A673 (cell line): ENCODE measurements around the gene RPTOR. TPM values are rescaled to one million over a fixed set of nuclear protein-coding genes. Genes with fewer than 3 reads are reported as not detected.

Source experiments
- BruUV-seq: library from RNA; stranded (reverse); fragments of 400-500 nt; replicated peaks from 2 replicates; lab custom pipeline; 2021; lab: Mats Ljungman, UMichigan
- CTCF ChIA-PET: fragments of 300-600 bp; sonication (Branson Sonifier 250); formaldehyde crosslinking; loops from one replicate; lab custom pipeline; 2022; ENCODE audit warnings: antibody characterized with exemption; lab: Charles Lee
- POLR2A ChIA-PET: fragments of 300-600 bp; sonication (Branson Sonifier 250); formaldehyde crosslinking; loops from one replicate; lab custom pipeline; 2022; ENCODE audit warnings: antibody characterized with exemption; ENCODE audit not compliant: low non-redundant PET; lab: Charles Lee
- DNase-seq: peaks from one replicate; pipeline ENCODE4 v3.0.0-alpha.2; 2015; ENCODE audit warnings: low spot score
- H3K27ac ChIP-seq: fragments of 200-600 bp; sonication (generic); 2 replicates; pipeline ENCODE4 v1.5.1; 2016; ENCODE audit warnings: mixed run types, low read depth, mild to moderate bottlenecking, mixed read lengths, antibody characterized with exemption, low read length; ENCODE audit not compliant: poor library complexity, severe bottlenecking
- H3K27me3 ChIP-seq: fragments of 200-600 bp; sonication (generic); replicated peaks from 2 replicates; pipeline ENCODE4 v1.6.1; 2017; ENCODE audit warnings: mixed run types, low read depth, mild to moderate bottlenecking, mixed read lengths, antibody characterized with exemption, low read length; ENCODE audit not compliant: insufficient read depth, poor library complexity
- H3K36me3 ChIP-seq: fragments of 200-600 bp; sonication (generic); 2 replicates; pipeline ENCODE4 v1.6.1; 2016; ENCODE audit warnings: mixed run types, mild to moderate bottlenecking, mixed read lengths, antibody characterized with exemption, low read length; ENCODE audit not compliant: insufficient read depth, poor library complexity, severe bottlenecking
- H3K4me1 ChIP-seq: fragments of 200-600 bp; sonication (generic); 2 replicates; pipeline ENCODE4 v1.6.1; 2017; ENCODE audit warnings: mixed run types, mild to moderate bottlenecking, mixed read lengths, antibody characterized with exemption, low read length; ENCODE audit not compliant: insufficient read depth, poor library complexity, severe bottlenecking
- H3K4me3 ChIP-seq: fragments of 200-600 bp; sonication (generic); 2 replicates; pipeline ENCODE4 v1.5.1; 2016; ENCODE audit warnings: low read depth, mixed run types, mild to moderate bottlenecking, mixed read lengths, low read length; ENCODE audit not compliant: poor library complexity, severe bottlenecking
- H3K9me3 ChIP-seq: fragments of 200-600 bp; sonication (generic); 2 replicates; pipeline ENCODE4 v1.6.1; 2016; ENCODE audit warnings: mixed run types, low read depth, mild to moderate bottlenecking, mixed read lengths, antibody characterized with exemption, low read length; ENCODE audit not compliant: poor library complexity, severe bottlenecking
- CTCF ChIP-seq: fragments of 300-800, 200-600 bp; sonication (generic); conservative IDR thresholded peaks from 2 replicates; pipeline ENCODE4 v1.5.1; 2017; ENCODE audit warnings: low read depth, mild to moderate bottlenecking, antibody characterized with exemption, low read length, moderate library complexity, mixed read lengths
- EZH2 ChIP-seq: fragments of 200-600 bp; sonication (generic); IDR thresholded peaks from 2 replicates; pipeline ENCODE4 v1.6.1; 2017; ENCODE audit warnings: borderline replicate concordance, low read depth, mild to moderate bottlenecking, mixed read lengths, antibody characterized with exemption, low read length; ENCODE audit not compliant: poor library complexity, severe bottlenecking
- intact Hi-C: fragments of 100-400 bp; cut with micrococcal nuclease; formaldehyde crosslinking; loops from one replicate; pipeline ENCODE4 v1.10.0; 2022; ENCODE audit not compliant: unreplicated experiment
- total RNA-seq: library from RNA; stranded (reverse); gene quantifications from 2 replicates; pipeline ENCODE4 v1.2.3, GENCODE V29; 2021

RPTOR gene
- total RNA-seq, 1 experiment from 2014 or later, result 55.2 TPM

GRCh38 chr17:80568246-80568645 is 23.6 kb downstream of the RPTOR start:
- Histone ChIP-seq H3K27ac (no peak overlapping the region), H3K36me3 (no peaks in the 10 kb centered on the region), H3K4me1 (no peaks in the 10 kb centered on the region), H3K4me3 (no peak overlapping the region), H3K27me3 (no peaks in the 10 kb centered on the region), H3K9me3 (no peaks in the 10 kb centered on the region)
- TF ChIP-seq EZH2, result no peak
- POLR2A ChIA-PET, result no interaction called here
- CTCF ChIA-PET, result no interaction called here
- DNase-seq, result no peak
- BruUV-seq, result no TSS peak
- intact Hi-C loops, result no loop called here

GRCh38 chr17:80569924-80570323 is 25.3 kb downstream of the RPTOR start:
- no peak for TF ChIP-seq EZH2
- Histone ChIP-seq H3K27ac (no peak overlapping the region), H3K27me3 (no peaks in the 10 kb centered on the region), H3K4me3 (no peak overlapping the region), H3K36me3 (no peaks in the 10 kb centered on the region), H3K4me1 (no peaks in the 10 kb centered on the region), H3K9me3 (no peaks in the 10 kb centered on the region)
- no TSS peak for BruUV-seq
- intact Hi-C loops, result no loop called here
- ChIA-PET POLR2A (no interaction called here), CTCF (no interaction called here)
- DNase-seq, result no peak

GRCh38 chr17:80573701-80574100 is 29.1 kb downstream of the RPTOR start:
- H3K4me1 ChIP-seq, result no peaks in the 10 kb centered on the region

GRCh38 chr17:80574496-80574895 is 29.9 kb downstream of the RPTOR start:
- no peak overlapping the region for H3K4me3 ChIP-seq
- no TSS peak for BruUV-seq
- no peaks in the 10 kb centered on the region for H3K4me1 ChIP-seq
- TF ChIP-seq CTCF (no peak), EZH2 (no peak)
- ChIA-PET CTCF (no interaction called here), POLR2A (no interaction called here)
- H3K27ac ChIP-seq, result no peak overlapping the region
- no peaks in the 10 kb centered on the region for H3K27me3 ChIP-seq
- intact Hi-C loops, result no loop called here
- no peak for DNase-seq
- no peaks in the 10 kb centered on the region for H3K9me3 ChIP-seq
- no peaks in the 10 kb centered on the region for H3K36me3 ChIP-seq

More at GRCh38 chr17:80573701-80574100, 29.1 kb downstream of the RPTOR start:
- H3K4me3 ChIP-seq, result no peak overlapping the region
- CTCF ChIA-PET, result no interaction called here
- no TSS peak for BruUV-seq
- H3K9me3 ChIP-seq, result no peaks in the 10 kb centered on the region
- TF ChIP-seq CTCF (no peak), EZH2 (no peak)
- POLR2A ChIA-PET, result no interaction called here
- no peak for DNase-seq
- no peaks in the 10 kb centered on the region for H3K27me3 ChIP-seq
- intact Hi-C loops, result no loop called here
- no peaks in the 10 kb centered on the region for H3K36me3 ChIP-seq
- H3K27ac ChIP-seq, result no peak overlapping the region
